ENCODE results near the gene MARCHF7.

Gene MARCHF7

GRCh38 chr2:159750873-159751272 lies 38.6 kb downstream of the MARCHF7 start:
- Histone ChIP-seq H3F3A (ENCODE audit: control insufficient read depth, insufficient read depth) (no peaks in the 10 kb centered on the region; the same call in 1 of the 2 replicates), H3K27ac (ENCODE audit: low read depth, low read length) (no peak overlapping the region), H3K4me1 (ENCODE audit: control insufficient read depth, low read length) (no peaks in the 10 kb centered on the region), H3K9me3 (ENCODE audit: control insufficient read depth, insufficient read depth, low read length) (no peaks in the 10 kb centered on the region), H3K4me2 (ENCODE audit: low read length) (no peak overlapping the region), H3K27me3 (ENCODE audit: control insufficient read depth, low read length) (no peaks in the 10 kb centered on the region), H3K4me3 (ENCODE audit: low read length) (no peak overlapping the region), H4K20me1 (ENCODE audit: control insufficient read depth, insufficient read depth, low read depth, low read length) (peaks cover 15% of the 10 kb centered on the region; the same call in 1 of the 2 replicates), H3K9me2 (replicated peaks; ENCODE audit: control insufficient read depth, low read length) (no peaks in the 10 kb centered on the region), H3K36me3 (ENCODE audit: control insufficient read depth, low read length) (peaks cover 92% of the 10 kb centered on the region), H3K79me2 (ENCODE audit: control insufficient read depth, low read length) (peaks cover 74% of the 10 kb centered on the region)
- TF ChIP-seq EZH2phosphoT487 (IDR thresholded peaks at IDR 0.05; ENCODE audit: borderline replicate concordance, low read length) (no peak), CTCF (IDR thresholded peaks at IDR 0.05; ENCODE audit: low read depth, low read length, poor library complexity, severe bottlenecking) (no peak)

GRCh38 chr2:159753797-159754196 lies 41.5 kb downstream of the MARCHF7 start:
- H3K9me3 ChIP-seq (ENCODE audit: control insufficient read depth, insufficient read depth, low read length): no peaks in the 10 kb centered on the region
- H3K36me3 ChIP-seq (ENCODE audit: control insufficient read depth, low read length): peaks cover 92% of the 10 kb centered on the region
- TF ChIP-seq CTCF (IDR thresholded peaks at IDR 0.05; ENCODE audit: low read depth, low read length, poor library complexity, severe bottlenecking): no peak
- no peaks in the 10 kb centered on the region for H3K9me2 ChIP-seq (replicated peaks; ENCODE audit: control insufficient read depth, low read length)
- no peak overlapping the region for H3K4me2 ChIP-seq (ENCODE audit: low read length)
- H3F3A ChIP-seq (ENCODE audit: control insufficient read depth, insufficient read depth): no peaks in the 10 kb centered on the region; the same call in 1 of the 2 replicates
- peaks cover 15% of the 10 kb centered on the region; the same call in 1 of the 2 replicates for H4K20me1 ChIP-seq (ENCODE audit: control insufficient read depth, insufficient read depth, low read depth, low read length)
- no peaks in the 10 kb centered on the region for H3K4me1 ChIP-seq (ENCODE audit: control insufficient read depth, low read length)
- H3K79me2 ChIP-seq (ENCODE audit: control insufficient read depth, low read length): peaks cover 63% of the 10 kb centered on the region
- H3K27me3 ChIP-seq (ENCODE audit: control insufficient read depth, low read length): no peaks in the 10 kb centered on the region
- H3K27ac ChIP-seq (ENCODE audit: low read depth, low read length): no peak overlapping the region
- no peak overlapping the region for H3K4me3 ChIP-seq (ENCODE audit: low read length)

GRCh38 chr2:159755014-159755413 lies 42.7 kb downstream of the MARCHF7 start:
- Histone ChIP-seq H3K4me2 (ENCODE audit: low read length) (no peak overlapping the region), H3K4me1 (ENCODE audit: control insufficient read depth, low read length) (no peaks in the 10 kb centered on the region), H3F3A (ENCODE audit: control insufficient read depth, insufficient read depth) (no peaks in the 10 kb centered on the region; the same call in 1 of the 2 replicates), H3K9me2 (replicated peaks; ENCODE audit: control insufficient read depth, low read length) (no peaks in the 10 kb centered on the region), H4K20me1 (ENCODE audit: control insufficient read depth, insufficient read depth, low read depth, low read length) (peaks cover 15% of the 10 kb centered on the region; the same call in 1 of the 2 replicates), H3K4me3 (ENCODE audit: low read length) (no peak overlapping the region), H3K27ac (ENCODE audit: low read depth, low read length) (no peak overlapping the region), H3K36me3 (ENCODE audit: control insufficient read depth, low read length) (peaks cover 93% of the 10 kb centered on the region), H3K79me2 (ENCODE audit: control insufficient read depth, low read length) (peaks cover 57% of the 10 kb centered on the region), H3K9me3 (ENCODE audit: control insufficient read depth, insufficient read depth, low read length) (no peaks in the 10 kb centered on the region), H3K27me3 (ENCODE audit: control insufficient read depth, low read length) (no peaks in the 10 kb centered on the region)
- TF ChIP-seq EZH2phosphoT487 (IDR thresholded peaks at IDR 0.05; ENCODE audit: borderline replicate concordance, low read length) (no peak), CTCF (IDR thresholded peaks at IDR 0.05; ENCODE audit: low read depth, low read length, poor library complexity, severe bottlenecking) (no peak)
